Measurements from ENCODE around the gene KCNJ1.
A peak's percentile ranks its signal among the peaks of the same experiment; 100 is the strongest.

Gene KCNJ1

GRCh38 chr11:128901653-128902514, 34.8 kb upstream of the KCNJ1 start:
- no peak for DNase-seq (ENCODE audit: low spot score)

GRCh38 chr11:128900468-128900867, 33.4 kb upstream of the KCNJ1 start:
- DNase-seq (ENCODE audit: low spot score) = peak; percentile 84

GRCh38 chr11:128898580-128899344, 31.7 kb upstream of the KCNJ1 start:
- DNase-seq (ENCODE audit: low spot score) = no peak

GRCh38 chr11:128897826-128898225, 30.7 kb upstream of the KCNJ1 start:
- DNase-seq (ENCODE audit: low spot score) = no peak

GRCh38 chr11:128896356-128896755, 29.3 kb upstream of the KCNJ1 start:
- DNase-seq (ENCODE audit: low spot score) = no peak

- no peak for DNase-seq (ENCODE audit: low spot score)
Measured at GRCh38 chr11:128895526-128895925, 28.4 kb upstream of the KCNJ1 start.

GRCh38 chr11:128894685-128895084, 27.6 kb upstream of the KCNJ1 start:
- no peak for DNase-seq (ENCODE audit: low spot score)

- no peak for DNase-seq (ENCODE audit: low spot score)
Measured at GRCh38 chr11:128894286-128894681, 27.2 kb upstream of the KCNJ1 start.

GRCh38 chr11:128893578-128894285, 26.6 kb upstream of the KCNJ1 start:
- no peak for DNase-seq (ENCODE audit: low spot score)

GRCh38 chr11:128892866-128893565, 25.9 kb upstream of the KCNJ1 start:
- peak; percentile 62 for DNase-seq (ENCODE audit: low spot score)

GRCh38 chr11:128891913-128892398, 24.9 kb upstream of the KCNJ1 start:
- no peak for DNase-seq (ENCODE audit: low spot score)

- DNase-seq (ENCODE audit: low spot score) = no peak
Measured at GRCh38 chr11:128890543-128891368, 23.7 kb upstream of the KCNJ1 start, which contains the start of gene KCNJ5. Gene KCNJ5, plus strand, starts transcription at chr11:128891356. Its CDS starts 19,918 bp downstream, at chr11:128911274.

- no peak for DNase-seq (ENCODE audit: low spot score)
Measured at GRCh38 chr11:128890216-128890542, 23.1 kb upstream of the KCNJ1 start.

GRCh38 chr11:128889657-128890213, 22.6 kb upstream of the KCNJ1 start:
- DNase-seq (ENCODE audit: low spot score) = no peak

- no peak for DNase-seq (ENCODE audit: low spot score)
Measured at GRCh38 chr11:128888034-128888985, 21.2 kb upstream of the KCNJ1 start.

GRCh38 chr11:128886406-128887124, 19.5 kb upstream of the KCNJ1 start:
- no peak for DNase-seq (ENCODE audit: low spot score)

GRCh38 chr11:128884703-128885338, 17.7 kb upstream of the KCNJ1 start:
- peak; percentile 72 for DNase-seq (ENCODE audit: low spot score)

GRCh38 chr11:128884054-128884453, 17.0 kb upstream of the KCNJ1 start:
- no peak for DNase-seq (ENCODE audit: low spot score)
